HG02973 (cell line): Measurements from ENCODE around the gene HK3.
"Not testable (repeated sequence)": the region's sequence is repeated elsewhere in the genome, so short reads cannot be mapped to it uniquely, and the experiment has no call there.

Experiments used
- ATAC-seq: cut with Tn5 transposase; IDR thresholded peaks from one replicate; pipeline ENCODE4 v1.9.1; 2021; ENCODE audit warnings: moderate library complexity; ENCODE audit not compliant: unreplicated experiment

The HK3 gene

DNA sequence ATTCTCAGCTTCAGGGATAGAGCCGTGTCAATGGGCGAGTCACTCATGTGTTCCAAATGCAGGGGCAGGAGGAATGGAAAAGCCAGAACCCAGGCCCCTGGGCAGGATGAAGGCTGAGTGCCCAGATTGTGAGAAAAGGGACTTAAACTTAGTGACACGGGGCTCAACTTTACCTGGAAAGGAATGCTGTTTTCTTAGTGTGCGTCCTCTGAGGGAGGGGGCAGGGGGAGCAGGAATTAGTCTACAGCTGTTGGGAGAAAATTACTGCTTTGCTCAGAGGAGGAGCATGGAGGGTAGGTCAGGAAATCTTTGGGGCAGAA is 14.6 kb downstream of the HK3 start:
- no peak for ATAC-seq

DNA sequence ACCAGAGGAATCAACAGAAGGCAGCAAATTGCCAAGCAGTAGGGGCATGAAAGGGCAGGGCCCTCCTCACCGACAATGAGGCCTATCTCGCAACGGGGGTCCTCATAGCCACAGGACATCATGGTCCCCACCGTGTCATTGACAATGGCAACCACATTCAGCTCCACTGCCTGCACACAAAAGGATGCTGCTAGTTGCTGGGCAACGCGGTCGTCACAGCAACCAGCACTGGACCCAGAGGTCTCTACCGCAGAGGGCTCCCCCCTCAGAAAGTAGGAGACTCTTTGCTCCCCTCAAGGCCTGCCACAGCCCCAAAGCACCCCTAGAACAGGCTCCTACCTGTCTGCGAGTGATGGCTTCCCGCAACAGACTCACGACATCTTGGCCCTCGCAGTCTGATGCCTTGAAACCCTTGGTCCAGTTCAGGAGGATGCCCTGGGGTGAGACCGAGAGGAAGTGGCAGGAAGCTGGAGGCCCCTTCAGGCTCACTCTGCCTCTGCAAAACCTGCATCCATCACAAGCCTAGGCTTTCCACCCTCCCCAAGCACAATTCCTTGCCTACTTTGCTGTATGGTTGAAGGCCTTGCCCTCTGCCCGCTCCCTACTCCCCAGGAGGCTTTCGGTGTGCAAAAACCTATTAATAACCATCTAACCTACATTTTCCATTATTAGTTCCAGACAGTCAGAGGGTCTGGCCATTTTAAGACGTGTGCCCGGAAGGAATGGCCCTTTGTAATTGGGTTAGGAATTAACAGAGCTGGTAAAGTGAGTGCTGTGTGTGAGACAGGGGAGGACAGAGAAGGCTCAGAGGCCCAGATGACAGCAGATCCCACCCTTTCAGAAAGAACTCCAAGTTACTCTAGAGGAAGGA is 15.2 kb downstream of the HK3 start:
- no peak for ATAC-seq

DNA sequence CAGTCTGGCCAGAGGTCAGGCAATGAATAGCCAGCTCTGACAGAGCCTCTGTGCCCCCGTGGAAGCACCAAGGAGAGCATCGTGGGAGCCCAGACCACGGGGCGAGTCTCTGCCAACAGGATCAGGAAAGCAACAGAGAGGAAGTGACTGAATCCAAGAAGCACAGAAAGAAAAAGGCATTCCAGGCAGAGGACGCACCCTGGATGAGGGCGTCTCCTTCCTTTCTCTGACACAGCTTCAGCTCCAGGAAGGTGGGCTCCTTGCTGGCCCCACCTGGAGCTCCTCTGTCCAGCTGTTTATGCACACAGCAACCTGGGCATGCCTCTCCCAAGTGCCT is 16.6 kb downstream of the HK3 start:
- ATAC-seq, result no peak

DNA sequence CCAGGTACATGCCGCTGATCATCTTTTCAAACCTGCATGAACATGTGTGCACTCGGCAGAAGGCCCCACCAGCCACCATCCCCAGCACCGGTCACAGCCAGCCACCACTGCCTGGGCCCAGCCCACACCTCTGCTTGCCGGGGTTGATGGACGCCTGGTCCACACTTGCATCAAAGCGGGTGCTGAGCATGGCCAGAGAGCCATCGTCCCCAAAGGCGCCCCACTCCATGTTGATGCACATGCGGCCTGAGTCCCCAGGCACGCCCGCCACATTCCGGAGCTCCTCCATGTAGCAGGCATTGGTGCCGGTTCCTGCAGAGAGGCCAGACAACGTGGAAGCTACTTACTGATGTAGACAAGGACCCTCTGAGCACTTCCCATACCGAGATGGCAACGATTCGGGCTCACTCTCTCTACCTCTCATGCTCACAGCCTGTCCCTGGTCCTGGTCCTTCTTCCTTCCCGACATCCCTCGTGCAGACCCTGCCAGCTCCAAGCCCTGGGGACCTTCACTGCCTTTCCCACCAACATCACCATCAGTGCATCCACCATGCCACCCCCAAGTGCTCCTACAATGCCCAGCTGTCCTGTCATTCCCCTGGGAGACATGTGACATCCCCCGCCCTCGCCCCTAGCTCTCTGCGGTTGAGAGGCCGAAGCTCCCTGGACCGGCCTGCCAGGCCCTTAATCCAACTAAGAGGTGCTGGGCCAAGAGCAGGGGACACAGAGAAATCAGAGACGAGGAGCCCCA is 17.2 kb downstream of the HK3 start:
- no peak for ATAC-seq

DNA sequence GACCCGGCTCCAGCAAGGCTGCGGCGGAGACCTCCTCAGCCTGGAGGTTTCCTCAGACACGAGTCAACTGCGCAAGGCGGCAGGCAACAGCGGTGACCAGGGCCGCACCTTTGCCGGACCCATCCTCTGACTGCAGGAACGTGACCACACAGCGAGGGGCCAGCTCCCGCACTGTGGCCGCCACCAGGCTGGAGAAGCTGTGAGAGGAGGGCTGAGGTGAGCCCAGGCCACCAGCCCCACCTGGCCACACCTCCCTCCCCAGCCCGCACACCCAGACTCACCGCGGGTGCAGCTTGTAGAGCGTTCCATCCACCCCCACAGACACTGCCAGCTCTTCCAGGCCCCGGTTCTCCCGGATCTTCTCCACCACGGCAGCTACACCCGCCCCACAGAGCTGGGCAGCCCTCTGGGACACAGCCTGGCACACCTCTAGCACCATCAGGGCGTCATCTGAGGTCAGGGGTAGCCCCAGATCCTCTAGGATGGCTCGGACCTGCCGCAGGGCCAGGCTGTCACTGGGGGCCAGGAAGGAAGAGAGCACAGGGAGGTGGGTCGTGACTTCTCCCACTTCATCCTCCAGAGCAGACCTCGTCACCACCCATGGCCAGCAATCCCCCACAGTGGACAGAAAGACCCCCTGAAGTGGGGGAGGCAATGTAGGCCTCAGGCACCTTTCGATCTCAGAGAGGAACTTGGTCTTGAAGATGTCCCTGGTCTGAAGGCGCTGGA is 18.0 kb downstream of the HK3 start:
- ATAC-seq, result no peak

DNA sequence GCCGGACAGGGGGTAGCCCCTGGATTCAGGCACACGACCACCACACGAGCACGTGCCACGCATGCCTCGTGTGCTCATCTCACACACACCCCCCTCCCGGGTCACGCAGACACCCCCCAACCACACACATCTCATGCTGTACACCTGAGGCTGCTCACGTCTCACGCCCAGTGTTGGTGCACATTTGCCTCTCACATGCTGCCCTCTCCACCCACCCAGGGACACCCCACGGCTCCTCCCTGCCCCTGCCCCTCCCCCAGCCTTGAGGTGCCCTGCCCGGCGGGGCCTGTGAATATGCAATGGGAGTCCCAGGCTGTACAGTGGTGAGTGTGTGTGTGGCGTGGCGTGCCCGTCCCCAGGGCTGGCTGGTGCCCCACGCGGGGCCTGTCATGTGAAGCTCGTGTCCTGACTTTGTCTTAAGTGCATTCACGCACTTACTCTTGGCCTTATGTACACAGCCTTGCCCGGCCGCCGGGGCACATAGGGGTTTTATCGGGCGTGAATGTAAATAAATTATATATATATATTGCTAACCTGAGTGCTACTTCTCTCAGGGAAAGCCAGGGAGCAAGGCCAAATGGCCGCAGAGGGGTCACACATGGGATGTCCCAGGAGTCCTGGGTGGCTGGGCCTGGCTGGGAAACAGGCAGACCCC is 18.7 kb downstream of the HK3 start:
- ATAC-seq, result no peak

DNA sequence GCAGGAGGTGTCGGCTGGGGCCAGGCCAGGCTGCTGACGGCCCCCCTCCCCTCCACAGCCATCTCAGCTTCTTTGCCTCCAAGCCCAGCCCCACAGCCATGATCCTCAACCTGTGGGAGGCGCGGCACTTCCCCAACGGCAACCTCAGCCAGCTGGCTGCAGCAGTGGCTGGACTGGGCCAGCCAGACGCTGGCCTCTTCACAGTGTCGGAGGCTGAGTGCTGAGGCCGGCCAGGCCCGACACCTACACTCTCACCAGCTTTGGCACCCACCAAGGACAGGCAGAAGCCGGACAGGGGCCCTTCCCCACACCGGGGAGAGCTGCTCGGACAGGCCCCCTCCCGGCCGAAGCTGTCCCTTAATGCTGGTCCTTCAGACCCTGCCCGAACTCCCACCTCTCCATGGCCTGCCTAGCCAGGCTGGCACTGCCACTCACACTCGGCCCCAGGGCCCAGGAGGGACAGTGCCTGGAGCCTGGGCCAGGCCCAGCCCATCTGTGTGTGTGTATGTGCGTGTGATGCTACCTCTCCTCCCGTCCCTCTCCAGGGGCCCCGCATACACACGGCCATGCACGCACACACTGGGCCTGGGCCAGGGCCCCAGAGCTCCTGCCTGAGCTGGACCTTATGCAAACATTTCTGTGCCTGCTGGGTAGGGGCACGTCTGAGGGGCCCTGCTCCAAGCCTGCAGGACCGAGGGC is 19.3 kb downstream of the HK3 start:
- no peak for ATAC-seq

DNA sequence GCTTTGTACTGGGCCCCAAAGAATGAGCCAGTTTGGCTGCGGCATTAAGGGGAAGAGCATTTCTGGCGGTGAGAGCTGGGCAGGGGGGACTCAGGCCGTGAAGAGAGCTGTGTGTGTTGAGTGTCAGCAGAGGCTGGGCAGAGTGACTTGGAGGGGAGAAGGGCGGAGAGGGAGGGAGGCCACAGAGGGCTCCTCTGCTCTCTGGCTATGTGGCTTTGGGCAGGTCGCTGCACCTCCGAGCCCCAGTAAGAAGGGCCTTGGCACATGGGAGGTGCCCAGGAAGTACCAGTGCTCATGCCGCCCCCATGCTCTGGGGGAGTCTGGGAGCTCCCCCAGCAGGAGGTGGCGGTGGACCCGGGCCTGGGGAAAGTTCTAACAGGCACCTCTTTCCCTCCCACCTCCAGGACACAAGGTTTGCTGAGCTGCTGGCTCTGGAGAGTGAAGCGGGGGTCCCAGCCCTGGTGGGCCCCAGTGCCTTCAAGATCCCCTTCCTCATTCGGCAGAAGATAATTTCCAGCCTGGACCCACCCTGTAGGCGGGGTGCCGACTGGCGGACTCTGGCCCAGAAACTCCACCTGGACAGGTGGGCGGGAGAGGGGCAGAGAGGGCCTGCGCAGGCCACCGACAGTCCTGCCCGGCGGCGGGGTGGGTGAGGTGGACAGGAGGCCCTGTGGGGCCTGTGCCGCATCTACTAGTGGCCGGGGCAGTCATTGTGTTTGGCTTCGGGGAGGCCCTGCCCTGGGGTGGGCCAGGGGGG is 20.1 kb downstream of the HK3 start:
- no peak for ATAC-seq

DNA sequence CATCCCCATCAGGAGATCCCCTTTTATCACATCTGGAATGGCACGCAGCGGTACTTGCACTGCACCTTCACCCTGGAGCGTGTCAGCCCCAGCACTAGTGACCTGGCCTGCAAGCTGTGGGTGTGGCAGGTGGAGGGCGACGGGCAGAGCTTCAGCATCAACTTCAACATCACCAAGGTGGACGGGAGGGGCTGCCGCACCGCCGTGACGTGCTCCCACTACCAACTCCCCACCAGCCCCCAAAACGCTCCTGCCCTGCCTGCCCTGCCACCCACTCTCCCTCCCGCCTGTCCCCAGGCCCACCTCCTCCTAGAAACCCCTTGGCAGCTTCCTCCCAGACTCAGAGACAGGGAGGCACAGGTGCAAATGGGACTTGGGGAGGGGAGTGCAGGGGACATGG is 20.7 kb downstream of the HK3 start:
- ATAC-seq, result no peak

DNA sequence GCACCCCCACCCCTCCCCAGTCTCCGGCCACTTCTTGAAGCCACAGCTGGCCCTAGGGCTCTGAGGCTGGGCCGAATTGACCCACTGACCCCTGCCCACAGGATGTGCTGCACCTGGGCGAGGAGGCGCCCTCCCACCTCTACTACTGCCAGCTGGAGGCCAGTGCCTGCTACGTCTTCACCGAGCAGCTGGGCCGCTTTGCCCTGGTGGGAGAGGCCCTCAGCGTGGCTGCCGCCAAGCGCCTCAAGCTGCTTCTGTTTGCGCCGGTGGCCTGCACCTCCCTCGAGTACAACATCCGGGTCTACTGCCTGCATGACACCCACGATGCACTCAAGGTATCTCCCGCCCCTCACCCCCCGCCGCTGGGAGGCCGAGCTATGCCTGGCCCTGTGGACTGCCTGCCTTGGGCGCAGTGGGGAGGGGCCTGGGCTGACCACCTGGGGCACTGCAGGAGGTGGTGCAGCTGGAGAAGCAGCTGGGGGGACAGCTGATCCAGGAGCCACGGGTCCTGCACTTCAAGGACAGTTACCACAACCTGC is 21.3 kb downstream of the HK3 start:
- no peak for ATAC-seq

DNA sequence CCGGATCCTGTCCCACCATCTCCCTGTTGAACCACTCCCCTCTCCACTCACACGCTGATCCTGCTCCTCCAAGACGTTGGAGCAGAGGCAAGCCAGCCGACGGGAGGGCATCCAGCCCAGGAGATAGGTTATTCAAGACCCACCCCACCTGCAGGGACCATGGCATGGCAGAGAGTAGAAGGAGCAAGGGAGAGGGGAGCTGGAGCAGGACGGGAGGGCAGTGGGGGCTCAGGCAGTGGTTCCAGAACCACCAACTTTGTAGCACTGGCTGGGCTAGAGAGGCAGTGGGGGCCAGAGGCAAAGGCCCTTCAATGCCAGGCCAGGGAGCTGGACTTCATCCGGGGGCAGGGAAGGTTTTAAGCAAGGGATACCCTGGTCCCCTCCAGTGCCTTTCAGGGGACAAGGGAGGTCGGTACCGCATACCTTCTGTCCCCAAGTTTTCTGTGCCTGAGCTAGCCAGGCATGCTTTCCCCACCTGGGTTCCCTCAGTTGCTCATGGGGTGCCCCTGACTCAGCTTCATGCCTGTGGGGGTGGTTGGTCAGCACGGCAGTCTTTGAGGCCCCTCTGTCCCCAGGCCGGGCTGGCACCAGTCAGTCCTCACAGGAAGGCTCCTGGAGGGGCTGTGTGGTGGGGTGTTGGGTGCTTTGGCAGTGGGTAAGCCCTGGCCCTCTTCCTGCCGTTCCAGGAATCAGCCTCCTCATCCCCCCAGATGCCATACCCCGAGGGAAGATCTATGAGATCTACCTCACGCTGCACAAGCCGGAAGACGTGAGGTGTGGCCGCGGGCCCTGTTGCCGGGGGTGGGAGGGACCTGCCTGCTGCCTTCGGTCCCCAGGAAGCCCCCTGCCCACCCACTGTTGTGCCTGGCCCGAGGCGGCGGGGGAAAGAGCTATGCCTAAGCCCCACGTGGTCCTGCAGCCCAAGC is 22.4 kb downstream of the HK3 start:
- no peak for ATAC-seq

DNA sequence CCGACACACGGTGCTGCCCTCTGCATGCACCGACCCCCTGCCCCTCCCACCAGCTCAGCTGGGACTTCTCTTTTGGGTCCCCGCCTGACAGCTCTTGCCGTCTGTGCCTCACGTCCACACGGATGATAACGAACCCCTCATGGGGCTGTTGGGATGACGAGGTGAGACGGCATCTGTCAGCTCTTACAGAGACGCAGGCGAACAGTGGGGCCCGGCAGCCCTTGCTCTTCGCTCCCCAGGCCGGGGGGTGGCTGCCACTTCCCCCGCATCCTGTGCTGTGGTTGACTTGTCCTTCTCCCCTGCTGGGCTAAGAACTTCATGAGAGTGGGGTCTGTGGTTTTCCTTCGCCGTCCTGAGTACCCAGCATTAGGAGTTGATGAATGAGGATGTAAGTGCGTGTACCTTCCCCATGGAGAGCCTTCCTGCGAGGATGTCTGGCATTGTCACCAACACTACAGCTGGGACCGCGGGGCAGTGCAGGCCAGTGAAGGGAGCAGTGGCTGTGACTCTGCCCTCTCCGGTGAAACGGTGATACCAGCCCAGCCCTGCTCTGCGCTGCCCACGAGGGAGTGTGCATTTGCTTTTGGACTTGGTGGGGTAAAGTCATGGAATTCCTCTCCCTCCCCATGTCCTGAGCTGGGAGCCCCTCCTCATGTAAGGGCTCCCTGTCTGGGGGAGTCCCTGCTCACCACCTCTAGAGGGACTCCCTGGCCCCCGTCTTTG is 23.2 kb downstream of the HK3 start:
- ATAC-seq, result no peak

DNA sequence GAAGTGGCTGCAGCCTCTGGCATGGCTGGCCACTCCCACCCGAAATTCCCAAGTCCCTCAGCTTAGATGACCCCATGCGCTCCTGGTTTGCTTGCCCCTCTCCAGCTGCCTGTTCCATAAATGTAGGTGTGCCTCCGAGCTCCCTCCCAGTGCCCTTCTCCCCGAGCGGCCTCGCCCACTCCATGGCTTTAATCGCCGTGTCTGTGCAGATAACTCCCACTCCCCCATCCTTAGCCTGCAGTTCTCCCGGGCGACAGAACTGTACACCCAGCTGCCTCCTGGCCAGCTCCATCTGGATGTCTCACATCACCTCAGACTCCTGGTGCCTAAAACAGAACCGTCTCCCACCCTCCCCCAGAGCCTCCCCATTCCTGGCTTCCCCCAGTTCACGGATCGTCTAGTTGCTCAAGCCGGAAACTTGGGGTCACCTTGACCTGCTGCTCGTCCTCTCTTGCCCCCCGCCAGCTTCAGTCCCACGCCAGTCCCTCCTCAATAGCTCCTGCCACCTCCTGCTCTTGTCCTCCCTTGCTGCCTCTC is 24.1 kb downstream of the HK3 start:
- no peak for ATAC-seq

DNA sequence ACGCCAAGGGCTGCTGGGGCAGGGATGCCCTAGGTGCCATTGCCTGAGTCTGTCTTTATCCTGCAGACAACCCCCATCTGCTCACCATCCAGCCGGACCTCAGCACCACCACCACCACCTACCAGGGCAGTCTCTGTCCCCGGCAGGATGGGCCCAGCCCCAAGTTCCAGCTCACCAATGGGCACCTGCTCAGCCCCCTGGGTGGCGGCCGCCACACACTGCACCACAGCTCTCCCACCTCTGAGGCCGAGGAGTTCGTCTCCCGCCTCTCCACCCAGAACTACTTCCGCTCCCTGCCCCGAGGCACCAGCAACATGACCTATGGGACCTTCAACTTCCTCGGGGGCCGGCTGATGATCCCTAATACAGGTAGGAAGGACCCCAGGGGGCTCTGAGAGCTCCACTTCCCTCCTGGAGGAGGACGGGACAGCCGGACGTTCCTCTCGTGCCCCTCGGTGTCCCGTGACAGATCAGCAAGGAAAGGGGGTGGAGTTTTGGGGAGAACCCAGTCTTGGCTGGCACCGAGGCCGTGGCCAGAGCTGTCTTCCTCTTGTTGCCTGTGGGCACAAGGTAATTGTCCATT is 24.9 kb downstream of the HK3 start:
- ATAC-seq, result no peak

DNA sequence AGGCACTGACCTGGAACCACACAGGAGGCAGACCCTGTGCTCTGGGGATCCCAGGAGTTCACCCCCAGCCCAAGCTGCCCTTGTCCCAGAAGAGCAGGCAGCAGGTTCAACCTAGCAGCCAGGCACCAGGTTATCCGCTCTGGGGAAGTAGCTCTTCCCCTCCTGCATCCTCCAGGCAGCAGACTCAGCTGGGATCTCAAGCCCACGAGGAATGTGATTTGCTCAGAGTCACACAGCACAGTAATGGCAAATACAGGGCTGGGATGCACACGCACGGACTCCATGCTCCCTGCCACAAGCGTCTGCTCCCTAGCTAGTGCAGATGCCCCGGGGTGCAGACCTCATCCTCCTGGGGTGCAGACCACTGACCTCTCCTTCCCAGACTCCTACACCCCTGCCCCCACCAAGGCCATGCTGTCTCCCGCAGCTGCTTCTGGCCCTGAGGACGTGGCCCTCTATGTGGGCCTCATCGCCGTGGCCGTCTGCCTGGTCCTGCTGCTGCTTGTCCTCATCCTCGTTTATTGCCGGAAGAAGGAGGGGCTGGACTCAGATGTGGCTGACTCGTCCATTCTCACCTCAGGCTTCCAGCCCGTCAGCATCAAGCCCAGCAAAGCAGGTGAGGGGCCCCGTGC is 25.5 kb downstream of the HK3 start:
- ATAC-seq, result no peak

DNA sequence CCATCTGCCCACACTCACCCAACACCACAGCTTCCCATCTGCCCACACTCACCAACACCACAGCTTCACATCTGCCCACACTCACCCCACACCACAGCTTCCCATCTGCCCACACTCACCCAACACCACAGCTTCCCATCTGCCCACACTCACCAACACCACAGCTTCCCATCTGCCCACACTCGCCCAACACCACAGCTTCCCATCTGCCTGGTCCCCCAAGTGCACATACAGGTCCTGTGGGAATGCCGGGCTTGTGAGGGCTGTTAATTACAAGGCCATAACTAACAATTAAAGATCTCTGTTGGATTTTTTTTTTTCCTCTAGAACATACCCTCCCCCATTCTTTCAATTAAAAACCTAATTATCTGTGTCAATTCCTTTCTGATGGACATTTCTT is 26.1 kb downstream of the HK3 start:
- not testable (repeated sequence) for ATAC-seq

DNA sequence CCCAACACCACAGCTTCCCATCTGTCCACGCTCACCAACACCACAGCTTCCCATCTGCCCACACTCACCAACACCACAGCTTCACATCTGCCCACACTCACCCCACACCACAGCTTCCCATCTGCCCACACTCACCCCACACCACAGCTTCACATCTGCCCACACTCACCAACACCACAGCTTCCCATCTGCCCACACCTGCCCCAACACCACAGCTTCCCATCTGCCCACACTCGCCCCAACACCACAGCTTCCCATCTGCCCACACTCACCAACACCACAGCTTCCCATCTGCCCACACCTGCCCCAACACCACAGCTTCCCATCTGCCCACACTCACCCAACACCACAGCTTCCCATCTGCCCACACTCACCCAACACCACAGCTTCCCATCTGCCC is 26.6 kb downstream of the HK3 start:
- not testable (repeated sequence) for ATAC-seq
